GM23338 (cell line): ENCODE results near the gene CCDC149. TPM values are rescaled to one million over a fixed set of nuclear protein-coding genes. Genes with fewer than 3 reads are reported as not detected.

ENCODE experiments used
- ATAC-seq: fragments of 200-7000 bp; cut with Tn5 transposase; 3 replicates; pipeline ENCODE4 v1.9.1; 2020
- DNase-seq: peaks from one replicate; pipeline ENCODE4 v3.0.0-alpha.2; 2015; ENCODE audit warnings: low spot score
- H2AFZ ChIP-seq: fragments of 200-600 bp; sonication (generic); 2 replicates; pipeline ENCODE4 v1.8.0; 2016; ENCODE audit warnings: antibody characterized with exemption, mild to moderate bottlenecking, moderate library complexity
- H3F3A ChIP-seq: fragments of 200-600 bp; sonication (generic); replicated peaks from 2 replicates; pipeline ENCODE4 v1.8.0; 2017; ENCODE audit warnings: antibody characterized with exemption, mixed run types, low read depth
- H3K27ac ChIP-seq: fragments of 200-600 bp; sonication (generic); 2 replicates; pipeline ENCODE4 v1.6.1; 2016; ENCODE audit warnings: low read depth
- H3K27me3 ChIP-seq: fragments of 200-600 bp; sonication (generic); 2 replicates; pipeline ENCODE4 v1.8.0; 2016; ENCODE audit warnings: mild to moderate bottlenecking, mixed run types, moderate library complexity; ENCODE audit not compliant: insufficient read depth
- H3K36me3 ChIP-seq: fragments of 200-600 bp; sonication (generic); 2 replicates; pipeline ENCODE4 v1.8.0; 2016; ENCODE audit warnings: mild to moderate bottlenecking; ENCODE audit not compliant: insufficient read depth
- H3K4me1 ChIP-seq: fragments of 200-600 bp; sonication (generic); 2 replicates; pipeline ENCODE4 v1.8.0; 2016; ENCODE audit warnings: mild to moderate bottlenecking, moderate library complexity; ENCODE audit not compliant: insufficient read depth
- H3K4me2 ChIP-seq: fragments of 200-600 bp; sonication (generic); 2 replicates; pipeline ENCODE4 v1.7.1; 2017; ENCODE audit warnings: mixed run types
- H3K4me3 ChIP-seq: fragments of 200-600 bp; sonication (generic); 2 replicates; pipeline ENCODE4 v1.6.1; 2016; ENCODE audit warnings: mixed run types
- H3K79me2 ChIP-seq: fragments of 200-600 bp; sonication (generic); replicated peaks from 2 replicates; pipeline ENCODE4 v1.8.0; 2017; ENCODE audit warnings: mild to moderate bottlenecking; ENCODE audit not compliant: insufficient read depth
- H3K9me2 ChIP-seq: fragments of 200-600 bp; sonication (generic); 2 replicates; pipeline ENCODE4 v1.8.0; 2017; ENCODE audit not compliant: insufficient read depth
- H4K20me1 ChIP-seq: fragments of 200-600 bp; sonication (generic); replicated peaks from 2 replicates; pipeline ENCODE4 v1.8.0; 2017; ENCODE audit warnings: mild to moderate bottlenecking; ENCODE audit not compliant: insufficient read depth
- H3K27ac Mint-ChIP-seq: 2 replicates; pipeline ENCODE4 v1.8.0; 2020; ENCODE audit warnings: inconsistent platforms, mild to moderate bottlenecking, moderate library complexity, mixed read lengths
- H3K27me3 Mint-ChIP-seq: 3 replicates; pipeline ENCODE4 v1.8.0; 2022; ENCODE audit warnings: low read depth, mild to moderate bottlenecking, moderate library complexity, mixed read lengths, inconsistent platforms; ENCODE audit not compliant: insufficient read depth, poor library complexity
- H3K36me3 Mint-ChIP-seq: 3 replicates; pipeline ENCODE4 v1.8.0; 2021; ENCODE audit warnings: low read depth, mild to moderate bottlenecking, inconsistent platforms, moderate library complexity, mixed read lengths
- H3K4me1 Mint-ChIP-seq: 3 replicates; pipeline ENCODE4 v1.8.0; 2020; ENCODE audit warnings: mild to moderate bottlenecking, inconsistent platforms, mixed read lengths
- H3K4me3 Mint-ChIP-seq: 3 replicates; pipeline ENCODE4 v1.8.0; 2021; ENCODE audit warnings: moderate library complexity, mild to moderate bottlenecking, inconsistent platforms, mixed read lengths
- H3K9me3 Mint-ChIP-seq: 3 replicates; pipeline ENCODE4 v1.8.0; 2020; ENCODE audit warnings: moderate library complexity, mild to moderate bottlenecking, inconsistent platforms, mixed read lengths
- CREB1 ChIP-seq: fragments of 250-450 bp; sonication (Bioruptor Pico); IDR thresholded peaks from 2 replicates; pipeline ENCODE4 v1.5.0; 2020; ENCODE audit warnings: low read depth, mild to moderate bottlenecking, moderate library complexity
- CTCF ChIP-seq, 2 experiments: fragments of 200-600 bp in 1 of 2; sonication (generic) in 1 of 2; conservative IDR thresholded peaks; 2 replicates each; pipeline versions ENCODE4 v1.5.1 to v1.6.1; 2016 to 2017; ENCODE audit warnings: antibody characterized with exemption in 2 of 2, low read depth in 2 of 2, mild to moderate bottlenecking in 2 of 2, moderate library complexity in 1 of 2
- ETS1 ChIP-seq: IDR thresholded peaks from 2 replicates; pipeline ENCODE4 v1.6.1; 2016; ENCODE audit warnings: antibody characterized with exemption
- EZH2phosphoT487 ChIP-seq: fragments of 200-600 bp; sonication (generic); IDR thresholded peaks from one replicate; pipeline ENCODE4 v1.8.1; 2018; ENCODE audit warnings: antibody characterized with exemption; ENCODE audit not compliant: unreplicated experiment
- POLR2AphosphoS5 ChIP-seq: IDR thresholded peaks from 2 replicates; pipeline ENCODE4 v1.6.1; 2016; ENCODE audit warnings: antibody characterized with exemption, low read depth
- REST ChIP-seq: IDR thresholded peaks from one replicate; pipeline ENCODE4 v1.6.1; 2018; ENCODE audit warnings: antibody characterized with exemption; ENCODE audit not compliant: unreplicated experiment
- STAT1 ChIP-seq: IDR thresholded peaks from one replicate; pipeline ENCODE4 v1.6.1; 2016; ENCODE audit warnings: antibody characterized with exemption; ENCODE audit not compliant: unreplicated experiment
- ZNF462 ChIP-seq: fragments of 250-450 bp; sonication (Bioruptor Pico); IDR thresholded peaks from 2 replicates; pipeline ENCODE4 v1.5.0; 2020; ENCODE audit warnings: mild to moderate bottlenecking, moderate library complexity
- polyA plus RNA-seq: library from polyadenylated mRNA; unstranded; fragments of >200 nt; fragmentation: Nextera tagmentation; extraction: Ambion mirVana; gene quantifications from 2 replicates; pipeline ENCODE4 v1.2.1, GENCODE V29; 2016
- total RNA-seq: library from RNA; depleted of rRNA; stranded (reverse); fragments of >200 nt; shearing (Covaris generic); gene quantifications from 2 replicates; pipeline ENCODE4 v1.2.3, GENCODE V29; 2014

Gene CCDC149
- total and polyA plus RNA-seq, 2 experiments from 2014 or later, result 2.6 to 6.4 TPM

GRCh38 chr4:24813732-24814131, 99.1 kb downstream of the CCDC149 start (continued):
- TF ChIP-seq ETS1 (no peak), EZH2phosphoT487 (no peak)

GRCh38 chr4:24810871-24811631, 101.8 kb downstream of the CCDC149 start:
- Mint-ChIP-seq H3K4me3 (no peak overlapping the region), H3K27me3 (peaks cover 12% of the 10 kb centered on the region), H3K36me3 (peaks cover 13% of the 10 kb centered on the region), H3K9me3 (no peaks in the 10 kb centered on the region; the same call in 2 of the 3 replicates), H3K27ac (no peak overlapping the region), H3K4me1 (peaks cover 16% of the 10 kb centered on the region)
- ATAC-seq, result no peak
- no peaks in the 10 kb centered on the region for H4K20me1 ChIP-seq
- 0 out of 2 replicates have a peak, but pooled peaks cover 7% of the 10 kb centered on the region for H3K9me2 ChIP-seq
- no peaks in the 10 kb centered on the region for H3K4me1 ChIP-seq
- no peak overlapping the region for H3K27ac ChIP-seq
- no peaks in the 10 kb centered on the region for H3F3A ChIP-seq
- no peaks in the 10 kb centered on the region for H3K36me3 ChIP-seq
- H3K4me3 ChIP-seq, result no peak overlapping the region
- DNase-seq, result no peak
- H3K4me2 ChIP-seq, result no peak overlapping the region
- no peaks in the 10 kb centered on the region for H3K79me2 ChIP-seq
- TF ChIP-seq POLR2AphosphoS5, result no peak
- TF ChIP-seq CTCF (conservative IDR thresholded peaks at IDR 0.05; ENCODE audit: low read depth in 2 of 2), result no peak
- no peak for TF ChIP-seq REST
- no peak for TF ChIP-seq ZNF462
- no peak for TF ChIP-seq ETS1
- no peak for TF ChIP-seq STAT1
- no peak for TF ChIP-seq CREB1
- no peak for TF ChIP-seq EZH2phosphoT487
- H2AFZ ChIP-seq, result no peak overlapping the region
- H3K27me3 ChIP-seq, result no peaks in the 10 kb centered on the region
